Retina (tissue), 1 donor: Measurements from ENCODE around the gene PANK4.

ENCODE experiments used
- DNase-seq: peaks from one replicate; pipeline ENCODE4 v3.0.0-alpha.2; 2016

PANK4 gene

DNA sequence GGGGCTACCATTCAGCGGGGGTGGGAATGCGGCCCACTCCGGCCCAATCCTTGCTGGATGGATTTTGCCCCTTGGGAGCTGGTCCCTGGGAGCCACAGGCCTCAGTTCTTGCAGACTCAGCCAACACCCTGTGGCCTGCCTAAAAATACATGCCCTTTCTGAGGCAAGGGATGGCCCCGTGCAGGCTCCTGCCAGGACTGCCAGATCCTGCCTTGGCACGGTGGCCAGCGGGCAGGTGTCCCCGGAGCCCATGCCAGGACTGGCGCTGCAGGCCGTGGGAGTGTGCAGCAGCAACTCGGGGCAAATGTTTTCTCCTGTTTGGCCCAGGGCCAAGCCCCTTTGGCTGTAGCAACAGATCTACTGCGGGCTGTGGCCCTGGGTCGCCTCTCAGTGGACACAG lies 1.6 kb upstream of the PANK4 start:
- peak; percentile 57 for DNase-seq

DNA sequence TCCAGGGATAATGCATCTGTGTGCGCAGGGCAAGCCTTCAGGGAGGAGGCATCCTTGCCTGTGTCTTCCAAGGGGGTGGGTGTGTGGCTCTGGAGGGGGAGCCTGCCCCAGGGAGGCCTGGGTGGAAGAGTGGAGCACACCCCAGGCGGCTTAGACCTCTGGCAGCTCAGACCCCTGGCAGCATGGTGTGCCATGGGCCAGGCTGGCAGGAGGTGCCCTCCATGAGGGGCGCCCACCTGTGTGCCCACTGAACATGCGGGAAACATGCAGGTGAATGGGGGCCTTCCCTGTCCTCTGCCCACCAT lies 1.1 kb upstream of the PANK4 start:
- DNase-seq = no peak

DNA sequence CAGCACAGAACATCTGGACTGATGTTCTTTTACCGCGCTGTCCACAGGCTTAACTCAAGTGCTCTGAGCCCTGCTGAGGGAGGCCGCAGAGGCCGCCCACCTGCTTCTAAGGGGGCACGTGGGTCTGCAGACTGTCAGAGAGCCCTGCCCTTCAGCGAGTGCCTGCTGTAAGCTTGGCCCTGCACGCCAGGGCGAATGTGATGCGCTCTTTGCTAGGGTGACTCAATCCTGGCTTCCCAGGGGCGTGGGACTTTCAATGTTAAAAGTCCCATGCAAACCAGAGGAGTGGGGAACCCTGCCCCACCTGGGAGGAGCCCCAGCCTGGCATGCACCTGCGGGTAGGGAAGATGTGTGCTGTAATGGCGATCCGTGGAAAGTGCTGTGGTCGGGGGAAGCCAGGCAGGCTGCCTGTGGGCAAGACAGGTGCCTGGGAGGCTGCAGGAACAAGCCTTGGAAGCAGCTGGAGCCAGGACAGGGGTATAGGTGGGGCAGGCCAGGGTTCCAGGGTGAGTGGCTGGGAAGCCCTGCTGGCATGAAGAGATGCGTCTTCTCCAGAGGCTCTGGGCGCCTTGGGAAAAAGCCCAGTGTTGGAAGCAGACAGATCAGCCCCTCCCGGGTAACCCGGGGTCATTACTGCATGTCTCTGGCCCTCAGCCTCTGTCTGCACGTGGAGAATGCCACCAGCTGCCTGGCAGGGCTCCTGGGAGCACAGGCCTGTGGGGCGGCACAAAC lies 594 bp upstream of the PANK4 start:
- DNase-seq = peak; percentile 91

DNA sequence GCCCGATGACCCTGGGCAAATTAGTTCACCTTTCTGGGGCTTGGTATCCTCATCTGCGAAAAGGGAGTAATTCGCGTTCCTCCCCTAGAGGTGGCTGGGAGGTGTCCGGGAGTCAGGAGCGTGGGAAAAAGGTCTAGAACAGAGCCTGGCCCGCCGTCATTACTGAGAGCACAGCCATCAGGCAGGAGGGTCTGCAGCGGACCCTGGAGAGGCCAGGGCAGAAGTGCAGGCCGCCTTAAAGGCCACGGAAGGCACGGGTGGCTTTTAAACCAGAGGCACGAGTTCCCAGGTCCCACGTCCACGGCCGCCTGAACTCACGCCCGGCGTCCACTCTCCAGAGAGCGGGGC lies 850 bp downstream of the PANK4 start:
- no peak for DNase-seq

DNA sequence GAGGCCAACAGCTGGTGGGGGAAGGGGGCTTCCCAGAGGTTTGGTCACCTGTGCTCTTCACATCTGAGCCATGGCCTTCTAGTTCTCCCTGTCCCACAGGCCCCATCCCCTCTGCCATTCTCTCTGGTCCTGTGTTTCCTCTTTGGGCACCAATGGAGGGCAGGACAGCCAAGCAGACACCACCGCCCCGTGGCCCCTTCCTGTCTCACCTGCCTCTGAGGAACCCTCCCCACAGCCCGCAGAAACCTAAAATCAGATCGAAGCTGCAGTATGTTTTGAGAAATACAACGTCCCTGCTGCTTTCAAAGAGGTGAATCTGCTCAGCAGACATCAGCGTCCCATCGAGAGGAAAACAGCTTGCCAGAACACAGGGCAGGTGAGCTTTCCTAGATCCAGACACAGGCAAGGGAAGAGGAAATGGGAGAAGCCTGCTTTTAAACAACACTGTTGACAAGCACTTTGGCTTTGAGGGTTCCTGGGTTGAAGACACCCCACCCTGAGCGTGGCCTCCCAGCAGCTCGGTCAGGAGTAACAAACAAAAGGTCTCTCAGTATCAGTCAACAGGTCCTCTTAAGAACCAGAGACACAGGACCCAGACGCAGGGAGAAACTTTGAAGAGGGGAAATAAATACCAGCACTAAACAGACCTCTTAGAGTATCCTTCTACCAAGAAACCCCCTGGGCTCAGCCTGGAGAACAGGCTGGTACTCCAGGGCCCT lies 2.3 kb downstream of the PANK4 start:
- peak; percentile 48 for DNase-seq

DNA sequence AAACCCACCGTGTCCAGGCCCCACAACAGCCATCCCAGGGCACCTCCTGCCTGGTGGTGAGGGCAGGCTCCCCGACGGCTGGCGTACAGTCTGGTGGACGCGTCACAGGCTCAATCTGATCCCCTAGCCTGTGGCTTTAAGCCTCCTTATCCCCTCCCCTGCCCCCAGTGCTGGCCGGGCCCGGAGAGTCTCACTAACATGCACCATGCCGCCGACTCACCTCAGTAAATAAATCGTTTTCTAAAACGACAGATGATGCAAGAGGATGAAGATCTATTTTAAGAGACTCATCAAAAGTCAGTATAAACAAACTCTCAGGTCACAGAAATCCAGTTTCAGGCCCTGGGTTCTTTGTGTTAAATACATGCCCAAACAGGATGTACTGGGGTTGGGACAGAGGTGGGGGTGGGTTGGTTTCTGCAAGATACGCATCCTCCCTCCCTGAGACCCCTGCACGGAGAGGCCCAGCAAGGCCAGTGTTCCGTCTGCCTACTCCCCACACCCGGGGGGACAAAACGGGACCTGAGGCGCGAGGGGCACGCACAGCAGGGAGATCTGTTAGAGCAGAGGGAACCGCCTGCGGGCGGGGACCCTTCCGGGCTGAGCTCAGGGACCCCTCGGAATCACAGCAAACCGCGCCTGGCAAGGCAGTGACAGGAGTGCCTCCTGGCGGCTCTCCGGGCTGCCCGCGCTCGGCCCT lies 3.1 kb downstream of the PANK4 start:
- DNase-seq = peak; percentile 26

DNA sequence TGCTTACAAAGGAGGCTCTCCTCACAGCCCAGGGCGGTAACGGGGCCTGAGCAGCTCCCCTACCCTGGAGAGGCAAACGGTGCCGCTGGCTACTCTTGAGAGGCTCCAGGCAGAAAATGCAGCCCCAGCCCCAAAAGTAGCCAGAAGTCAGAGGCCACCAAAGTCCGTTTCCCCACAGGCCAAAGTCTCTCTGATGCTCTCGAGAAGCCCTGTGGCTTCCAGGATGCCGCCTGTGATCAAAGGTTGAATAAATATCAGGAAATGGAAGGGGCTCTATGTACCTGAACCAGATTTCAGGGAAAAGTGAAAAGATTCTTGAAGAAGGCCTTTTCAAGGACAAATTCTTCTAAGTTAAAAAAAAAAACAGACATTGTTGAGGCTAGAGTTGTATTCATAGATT lies 4.2 kb downstream of the PANK4 start:
- no peak for DNase-seq

DNA sequence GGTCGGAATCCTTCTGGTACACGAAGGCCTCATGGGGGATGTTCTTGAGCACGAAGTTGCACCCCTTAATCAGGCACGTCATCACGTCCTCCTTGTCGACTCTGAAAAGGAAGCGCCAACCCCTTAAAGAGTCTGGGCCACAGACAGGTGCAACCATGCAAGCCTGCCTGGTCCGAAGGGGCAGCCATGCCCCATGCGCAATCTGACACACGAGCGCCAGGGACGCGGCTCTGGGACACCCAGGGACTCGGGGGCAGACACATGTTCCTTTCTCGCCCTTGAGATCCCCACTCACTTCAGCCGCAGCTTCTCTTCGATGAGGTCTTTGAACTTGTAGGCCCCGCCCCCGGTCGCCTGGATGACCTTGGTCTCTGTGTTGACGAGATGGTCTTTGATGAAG lies 5.6 kb downstream of the PANK4 start:
- no peak for DNase-seq

DNA sequence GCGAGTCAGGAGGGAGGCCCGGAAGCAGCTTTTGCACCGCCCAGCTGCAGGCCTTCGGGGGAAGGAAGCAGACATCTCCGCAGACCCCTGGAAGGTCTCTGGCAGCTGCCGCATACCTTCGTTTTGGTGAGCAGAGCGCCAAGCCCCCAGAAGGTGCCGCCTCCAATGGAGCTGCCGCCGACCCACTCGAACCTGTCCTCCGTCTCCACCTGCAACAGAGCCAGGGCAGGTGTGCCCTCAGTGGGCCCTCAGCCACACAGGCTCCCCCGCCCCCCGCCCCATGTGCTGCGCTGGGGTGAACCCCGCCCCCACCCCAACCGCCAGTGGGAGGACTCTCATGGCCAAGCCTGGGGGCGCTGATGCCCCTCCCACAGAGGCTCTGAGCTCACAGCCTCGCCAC lies 6.2 kb downstream of the PANK4 start:
- no peak for DNase-seq

DNA sequence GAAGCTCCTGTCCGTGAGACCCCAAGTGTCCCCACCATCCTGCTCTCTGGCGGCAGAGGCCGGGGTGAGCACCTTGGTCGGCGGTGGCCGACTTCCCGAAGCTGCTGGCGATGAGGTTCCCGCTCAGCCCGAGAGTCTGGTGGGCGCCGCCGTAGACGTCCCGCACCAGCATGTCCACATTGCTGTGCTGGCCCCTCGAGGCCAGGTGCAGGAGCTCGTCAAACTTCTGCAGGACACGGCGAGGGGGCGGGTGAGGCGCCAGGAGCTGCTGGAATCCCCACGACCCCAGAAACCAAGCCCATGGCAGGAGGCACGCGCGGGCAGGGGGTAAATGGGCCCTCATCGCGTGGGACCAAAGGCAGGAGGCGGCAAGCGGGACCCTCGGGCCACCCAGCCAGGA lies 6.7 kb downstream of the PANK4 start:
- DNase-seq = no peak

DNA sequence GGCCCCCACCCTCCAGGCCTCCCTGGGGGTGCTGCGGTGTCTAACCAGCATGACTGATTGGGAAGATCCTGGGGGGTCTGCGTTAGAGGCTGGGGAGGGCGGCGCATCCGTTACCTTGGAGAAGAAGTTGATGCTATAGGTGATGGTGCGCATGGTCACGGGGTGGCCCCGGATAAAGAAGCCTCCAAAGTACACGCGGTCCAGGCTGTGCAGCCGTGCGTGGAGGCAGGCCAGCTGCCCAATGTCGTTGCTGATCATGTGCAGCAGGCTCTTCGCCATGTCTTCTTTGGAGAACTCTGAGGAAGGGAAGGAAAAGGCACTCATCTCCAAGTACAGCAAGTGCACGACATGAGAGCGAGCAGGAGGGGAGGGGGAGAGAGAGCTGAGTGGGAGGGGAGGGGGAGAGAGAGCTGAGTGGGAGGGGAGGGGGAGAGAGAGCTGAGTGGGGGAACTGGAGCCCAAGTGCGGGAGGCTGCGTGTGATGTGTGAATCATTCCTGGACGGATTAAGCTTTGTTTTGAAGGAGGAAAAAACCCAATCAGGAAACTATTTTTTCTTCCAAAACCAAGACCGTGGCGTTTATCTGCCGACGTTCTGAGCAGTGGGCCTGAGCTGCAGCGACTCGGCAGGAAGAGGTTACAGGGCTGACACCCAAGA lies 7.2 kb downstream of the PANK4 start:
- DNase-seq = no peak

DNA sequence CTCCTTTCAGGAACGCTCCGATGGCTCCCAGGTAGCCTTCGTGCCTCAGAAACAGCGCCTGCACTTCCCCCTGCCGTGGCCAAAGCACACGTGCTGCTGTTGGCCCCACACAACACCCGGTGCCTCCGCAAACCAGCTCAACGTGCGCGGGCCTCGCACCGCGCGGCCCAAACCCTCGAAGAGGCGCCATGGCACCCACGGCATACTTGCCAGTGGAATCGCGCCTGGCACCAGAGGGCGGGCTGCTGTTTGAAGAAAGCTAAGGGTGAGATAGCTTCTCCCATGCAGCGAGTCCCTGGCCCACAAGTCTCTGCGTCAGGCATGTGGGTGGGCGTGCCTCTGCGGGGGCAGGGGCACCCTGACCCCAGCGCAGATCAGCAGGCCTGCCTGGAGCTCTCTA lies 7.9 kb downstream of the PANK4 start:
- DNase-seq = no peak

DNA sequence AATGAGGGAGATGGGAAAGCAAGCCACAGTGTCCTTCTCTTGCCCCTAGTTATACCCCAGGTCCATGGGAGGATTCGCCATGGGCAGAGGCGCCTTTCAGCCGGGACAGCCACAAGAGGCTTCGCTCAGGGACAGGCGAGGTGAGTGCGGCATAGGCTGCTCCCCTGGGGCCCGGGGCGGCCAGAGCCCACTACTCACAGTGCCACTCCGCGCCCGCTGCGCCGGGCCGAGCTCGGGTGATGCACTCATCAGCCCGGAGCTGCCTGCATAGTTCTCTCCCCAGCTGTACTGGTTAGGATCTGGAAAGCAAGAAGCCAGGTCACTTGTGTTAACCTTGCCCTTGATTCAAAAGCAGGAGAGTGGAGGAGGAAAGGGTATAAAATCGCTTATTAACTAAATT lies 8.4 kb downstream of the PANK4 start:
- no peak for DNase-seq

DNA sequence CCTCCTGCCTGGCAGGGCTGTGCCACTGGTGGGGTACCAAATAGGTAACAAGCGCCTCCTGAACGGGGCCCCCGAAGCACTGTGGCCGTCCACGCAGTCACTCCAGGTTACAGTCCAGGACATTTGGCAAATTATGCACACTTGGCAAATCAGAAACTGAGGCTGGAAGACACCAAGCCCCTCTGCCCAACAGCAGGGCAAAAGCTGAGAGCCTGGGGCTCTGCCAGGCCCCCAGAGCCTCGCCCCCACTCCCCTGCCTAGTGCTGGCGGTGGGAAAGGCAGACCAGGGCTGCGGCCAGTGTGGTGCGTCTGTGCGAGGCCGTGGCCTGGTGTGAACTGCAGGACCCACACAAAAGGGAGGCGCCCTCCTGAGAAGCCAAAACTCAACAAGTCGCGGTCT lies 9.4 kb downstream of the PANK4 start:
- DNase-seq = no peak

DNA sequence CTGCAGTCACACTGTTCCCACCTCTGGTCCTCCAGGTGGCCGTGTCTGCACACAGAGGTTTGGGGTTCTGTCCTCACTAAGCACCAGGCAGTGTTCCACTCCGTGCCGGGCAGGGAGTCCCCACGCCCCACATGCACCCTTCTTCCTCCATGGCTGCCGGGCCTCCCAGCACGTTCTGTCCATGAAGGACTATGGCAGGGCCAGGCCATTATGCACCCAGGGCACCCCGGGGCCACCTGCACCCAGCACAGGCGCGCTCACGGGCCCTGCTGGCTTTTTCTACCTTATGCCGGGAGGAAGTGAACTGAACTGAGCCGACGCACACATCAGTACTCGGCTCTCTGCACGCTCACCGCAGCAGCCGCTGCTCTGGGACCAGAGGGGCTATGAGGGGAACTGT lies 10.3 kb downstream of the PANK4 start:
- DNase-seq = no peak

DNA sequence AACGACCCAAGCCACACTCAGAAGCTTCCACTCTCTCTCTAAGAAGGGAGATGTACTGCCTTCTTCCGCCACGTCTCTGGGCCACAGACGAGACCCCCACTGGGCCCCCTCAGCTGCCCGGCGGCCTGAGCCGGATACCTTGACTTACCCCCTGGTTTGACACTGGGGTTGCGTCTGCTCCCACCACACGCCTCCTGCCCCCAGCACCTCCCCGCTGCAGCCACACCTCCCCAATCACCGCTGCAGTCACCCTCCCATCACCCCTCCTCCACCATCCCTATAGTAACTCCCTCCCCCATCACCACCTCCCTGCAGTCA lies 10.7 kb downstream of the PANK4 start:
- no peak for DNase-seq

DNA sequence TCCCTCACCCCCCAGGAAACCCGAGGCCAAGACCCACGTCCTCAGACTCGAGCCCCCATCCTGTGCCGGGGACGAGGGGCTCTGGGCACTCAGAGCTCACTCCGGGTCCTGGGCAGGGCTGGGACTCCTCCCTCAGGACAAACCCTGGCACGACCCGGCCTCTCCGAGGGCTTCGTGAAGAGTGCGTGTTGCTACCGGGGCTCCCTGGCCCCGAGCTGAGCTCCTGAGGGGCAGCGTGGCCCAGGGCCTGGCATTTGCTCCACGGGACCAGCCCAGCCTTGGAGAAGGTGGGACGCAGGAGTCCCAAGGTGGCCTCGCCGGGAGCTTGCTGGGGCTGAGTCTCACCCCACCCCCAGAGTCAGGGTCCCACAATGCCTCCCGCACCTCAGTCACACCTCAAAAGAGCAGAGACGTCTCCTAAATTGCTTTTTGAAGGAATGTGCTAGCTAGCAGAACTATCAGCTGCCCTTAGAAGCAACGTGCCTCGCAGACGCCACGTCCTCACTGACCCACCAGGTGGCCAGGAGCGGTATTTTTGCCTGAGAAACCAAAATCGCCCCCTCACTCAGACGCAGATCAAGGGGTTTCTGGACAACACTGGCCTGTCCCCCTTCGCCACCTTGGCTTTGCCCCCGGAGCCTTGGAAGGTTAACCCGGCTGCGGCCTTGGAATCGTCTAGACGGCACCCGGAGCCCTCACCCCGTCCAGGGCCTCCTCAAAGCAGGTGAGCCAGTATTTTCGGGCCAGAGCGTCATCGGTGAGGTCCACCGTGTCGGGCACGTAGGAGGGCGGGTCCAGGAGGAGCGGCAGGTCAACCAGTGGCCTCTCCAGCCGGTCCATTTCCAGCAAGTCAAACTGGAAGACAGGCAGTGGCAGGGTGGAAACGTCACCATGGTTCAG lies 11.3 kb downstream of the PANK4 start:
- no peak for DNase-seq

DNA sequence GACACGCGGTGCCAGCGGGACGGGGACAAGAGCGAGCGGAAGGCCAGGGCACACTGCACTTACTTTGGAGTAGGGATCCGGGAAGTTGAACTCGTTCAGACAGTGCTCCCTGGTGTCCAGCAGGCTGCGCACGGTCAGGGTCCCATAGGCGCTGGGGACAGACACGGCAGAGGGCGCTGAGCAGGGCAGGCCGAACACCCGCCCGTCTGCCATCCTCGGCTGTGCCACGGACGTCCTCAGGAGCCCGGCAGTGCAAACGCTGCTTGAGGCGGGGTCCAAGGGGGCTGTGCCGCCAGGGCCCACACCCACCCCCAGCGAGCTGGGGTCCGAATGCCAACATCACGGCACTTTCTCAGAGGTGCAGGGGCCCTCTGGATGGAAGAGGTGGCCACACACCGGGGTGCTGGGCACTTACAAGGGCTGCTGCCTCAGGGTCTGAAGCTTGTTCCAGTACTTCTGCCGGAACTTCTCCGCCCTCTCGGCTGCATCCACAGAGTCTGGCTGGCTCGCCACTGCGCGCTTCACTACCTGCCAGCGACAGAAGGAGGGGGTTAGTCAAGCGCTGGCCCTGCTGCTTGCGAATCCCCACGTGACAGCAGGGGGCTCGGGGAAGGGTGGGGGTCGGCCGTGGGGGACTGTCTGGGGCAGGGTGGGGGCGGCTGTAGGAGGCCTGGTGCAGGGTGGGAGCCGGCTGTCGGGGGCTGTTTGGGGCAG lies 12.3 kb downstream of the PANK4 start:
- DNase-seq = no peak

DNA sequence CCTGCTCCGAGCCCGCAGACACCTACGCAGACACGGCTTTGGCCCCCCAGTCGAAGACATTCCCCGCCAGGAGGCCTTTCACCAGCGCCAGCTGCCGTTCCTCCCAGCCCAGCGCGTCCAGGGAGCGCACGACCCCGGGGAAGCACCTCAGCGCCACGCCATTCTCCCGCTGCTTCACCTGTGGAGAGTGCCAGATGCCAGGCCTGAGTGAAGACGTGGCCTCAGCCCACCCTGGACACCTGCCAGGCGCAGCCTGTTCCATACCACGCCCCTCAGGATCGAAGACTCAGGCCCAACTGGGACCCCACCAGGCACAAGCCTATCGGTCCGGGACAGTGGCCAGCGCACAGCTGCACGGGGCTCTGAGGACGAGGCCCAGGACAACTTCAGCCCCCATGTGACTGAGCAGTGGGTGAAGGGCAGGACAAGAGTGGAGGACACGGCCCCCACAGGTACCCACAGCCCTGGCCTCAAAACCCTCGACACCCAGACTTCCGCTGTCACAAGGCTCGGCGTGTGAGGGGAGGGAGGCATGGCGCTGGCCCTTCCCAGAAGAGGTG lies 13.5 kb downstream of the PANK4 start:
- DNase-seq = no peak

DNA sequence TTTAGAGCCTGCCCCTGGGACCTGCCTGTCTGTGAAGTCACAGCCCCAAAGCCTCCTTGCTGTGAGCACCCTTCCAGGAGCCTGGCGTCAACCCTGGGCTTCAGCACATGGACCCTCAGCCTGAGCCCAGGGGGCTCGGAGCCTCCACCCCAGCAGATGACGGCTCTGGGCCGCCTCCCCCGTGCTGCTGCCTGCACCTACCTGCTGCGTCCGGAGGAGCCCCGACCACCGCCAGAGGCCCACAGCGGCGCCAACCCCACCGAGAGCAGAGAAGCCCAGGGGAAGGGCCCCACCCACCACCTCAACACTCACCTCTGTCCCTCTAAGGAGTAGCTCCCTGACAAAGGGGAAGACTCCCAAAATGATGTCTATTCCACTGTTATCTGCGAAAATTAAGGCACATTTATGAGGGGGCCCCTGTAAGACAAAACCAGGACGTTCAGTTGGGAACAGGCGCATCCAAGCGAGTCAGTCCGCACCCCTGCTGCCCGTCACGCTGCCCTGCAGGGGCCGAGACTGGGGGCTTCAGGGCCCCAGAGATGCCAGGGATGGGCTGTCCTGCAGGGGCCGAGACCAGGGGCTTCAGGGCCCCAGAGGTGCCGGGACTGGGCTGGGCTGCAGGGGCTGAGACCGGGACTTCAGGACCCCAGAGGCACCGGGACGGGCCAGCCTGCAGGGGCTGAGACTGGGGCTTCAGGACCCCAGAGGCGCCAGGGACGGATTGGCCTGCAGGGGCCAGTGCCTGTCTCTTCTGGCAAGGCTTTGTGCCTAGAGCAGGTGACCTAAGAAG lies 15.8 kb downstream of the PANK4 start:
- no peak for DNase-seq

DNA sequence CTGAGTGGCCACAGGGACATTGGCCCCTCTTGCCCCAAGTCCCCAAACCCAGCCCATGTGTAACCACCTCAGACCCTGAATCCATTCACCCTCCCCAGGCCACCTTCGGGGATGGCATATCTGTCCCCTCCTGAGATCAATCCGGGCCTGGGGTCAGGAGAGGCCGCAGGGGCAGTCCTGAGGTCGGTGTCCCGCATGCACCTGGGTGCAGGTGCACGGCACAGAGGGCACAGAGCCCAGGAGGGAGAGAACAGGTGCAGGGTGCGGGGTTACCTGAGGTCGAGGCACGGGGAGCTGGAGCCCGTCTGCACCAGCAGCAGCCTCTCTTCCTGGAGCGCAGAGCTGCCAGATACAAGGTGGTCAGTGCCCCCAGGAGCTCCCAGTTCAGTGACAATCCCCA lies 16.8 kb downstream of the PANK4 start:
- no peak for DNase-seq
